ENCODE results near the gene SURF6. TPM values are rescaled to one million over a fixed set of nuclear protein-coding genes. Genes with fewer than 3 reads are reported as not detected.
A peak's percentile ranks its signal among the peaks of the same experiment; 100 is the strongest.
"Not testable (repeated sequence)": the region's sequence is repeated elsewhere in the genome, so short reads cannot be mapped to it uniquely, and the experiment has no call there.

SURF6 gene
- total RNA-seq, 1 experiment from 2014 or later = 21.2 TPM

GRCh38 chr9:133379153-133380086 is 43.4 kb upstream of the SURF6 start:
- peaks cover 30% of the 10 kb centered on the region for H3K4me1 ChIP-seq (replicated peaks; ENCODE audit: insufficient read depth)
- POLR2A ChIA-PET (ENCODE audit: unreplicated experiment) = no interaction called here

GRCh38 chr9:133378408-133378962 is 42.5 kb upstream of the SURF6 start:
- ChIA-PET CTCF (interaction anchor here (0.6 kb wide), 3 partner anchors 35 to 193 kb away, joined by 3 to 25 read pairs (median 4); partner anchors contain the start of gene SLC2A6), POLR2A (ENCODE audit: unreplicated experiment) (interaction anchor here (0.5 kb wide), 1 partner anchor 1336 kb away, joined by 6 read pairs; no protein-coding TSS in a partner anchor)
- H2AFZ ChIP-seq = no peak overlapping the region
- no TSS peak for BruUV-seq (replicated peaks)
- H3K27me3 ChIP-seq (ENCODE audit: insufficient read depth, low read depth) = no peaks in the 10 kb centered on the region
- H3F3A ChIP-seq (ENCODE audit: insufficient read depth, low read depth) = peaks cover 13% of the 10 kb centered on the region
- no peak for DNase-seq
- peaks cover 21% of the 10 kb centered on the region for H3K79me2 ChIP-seq (ENCODE audit: low read depth)
- intact Hi-C loops (cut with micrococcal nuclease; ENCODE audit: unreplicated experiment) = no loop called here
- no peak for TF ChIP-seq EZH2 (IDR thresholded peaks at IDR 0.05; ENCODE audit: low read depth)
- no peak for TF ChIP-seq CTCF (conservative IDR thresholded peaks at IDR 0.05)
- H3K9me3 ChIP-seq (ENCODE audit: insufficient read depth, low read depth) = no peaks in the 10 kb centered on the region
- peaks cover 14% of the 10 kb centered on the region for H4K20me1 ChIP-seq (ENCODE audit: insufficient read depth)
- peaks cover 36% of the 10 kb centered on the region for H3K4me1 ChIP-seq (replicated peaks; ENCODE audit: insufficient read depth)
- H3K9me2 ChIP-seq (ENCODE audit: insufficient read depth) = no peaks in the 10 kb centered on the region
- H3K36me3 ChIP-seq (ENCODE audit: low read depth) = no peaks in the 10 kb centered on the region
- peak overlapping the region; percentile 94 for H3K4me2 ChIP-seq
- no peak overlapping the region for H3K27ac ChIP-seq
- H3K4me3 ChIP-seq = no peak overlapping the region

More at GRCh38 chr9:133379153-133380086, 43.4 kb upstream of the SURF6 start:
- Histone ChIP-seq H3K27me3 (ENCODE audit: insufficient read depth, low read depth) (no peaks in the 10 kb centered on the region), H3K4me2 (no peak overlapping the region), H2AFZ (no peak overlapping the region), H3F3A (ENCODE audit: insufficient read depth, low read depth) (peaks cover 13% of the 10 kb centered on the region), H4K20me1 (ENCODE audit: insufficient read depth) (peaks cover 6% of the 10 kb centered on the region), H3K27ac (no peak overlapping the region), H3K79me2 (ENCODE audit: low read depth) (peaks cover 11% of the 10 kb centered on the region), H3K9me3 (ENCODE audit: insufficient read depth, low read depth) (no peaks in the 10 kb centered on the region), H3K4me3 (no peak overlapping the region), H3K9me2 (ENCODE audit: insufficient read depth) (no peaks in the 10 kb centered on the region), H3K36me3 (ENCODE audit: low read depth) (no peaks in the 10 kb centered on the region)
- no peak for DNase-seq
- TF ChIP-seq CTCF (conservative IDR thresholded peaks at IDR 0.05) (no peak), EZH2 (IDR thresholded peaks at IDR 0.05; ENCODE audit: low read depth) (no peak)
- CTCF ChIA-PET = no interaction called here
- intact Hi-C loops (cut with micrococcal nuclease; ENCODE audit: unreplicated experiment) = no loop called here
- BruUV-seq (replicated peaks) = no TSS peak

GRCh38 chr9:133377721-133378216 is 41.8 kb upstream of the SURF6 start:
- POLR2A ChIA-PET (ENCODE audit: unreplicated experiment) = interaction anchor here (0.5 kb wide), 1 partner anchor 1335 kb away, joined by 6 read pairs; no protein-coding TSS in a partner anchor
- DNase-seq = peak; percentile 54 to 70
- intact Hi-C loops (cut with micrococcal nuclease; ENCODE audit: unreplicated experiment) = no loop called here
- H3K79me2 ChIP-seq (ENCODE audit: low read depth) = peaks cover 28% of the 10 kb centered on the region
- H3K27ac ChIP-seq = no peak overlapping the region
- H2AFZ ChIP-seq = no peak overlapping the region
- peaks cover 13% of the 10 kb centered on the region for H3F3A ChIP-seq (ENCODE audit: insufficient read depth, low read depth)
- no peaks in the 10 kb centered on the region for H3K27me3 ChIP-seq (ENCODE audit: insufficient read depth, low read depth)
- no TSS peak for BruUV-seq (replicated peaks)
- H3K4me1 ChIP-seq (replicated peaks; ENCODE audit: insufficient read depth) = peaks cover 36% of the 10 kb centered on the region
- H3K4me3 ChIP-seq = no peak overlapping the region
- no peaks in the 10 kb centered on the region for H3K9me3 ChIP-seq (ENCODE audit: insufficient read depth, low read depth)
- H4K20me1 ChIP-seq (ENCODE audit: insufficient read depth) = peaks cover 21% of the 10 kb centered on the region
- CTCF ChIA-PET = interaction anchor here (0.6 kb wide), 3 partner anchors 35 to 192 kb away, joined by 3 to 25 read pairs (median 4); partner anchors contain the start of gene SLC2A6
- peaks cover 5% of the 10 kb centered on the region for H3K36me3 ChIP-seq (ENCODE audit: low read depth)
- no peak for TF ChIP-seq CTCF (conservative IDR thresholded peaks at IDR 0.05)
- no peak for TF ChIP-seq EZH2 (IDR thresholded peaks at IDR 0.05; ENCODE audit: low read depth)
- no peaks in the 10 kb centered on the region for H3K9me2 ChIP-seq (ENCODE audit: insufficient read depth)
- H3K4me2 ChIP-seq = peak overlapping the region; percentile 94

GRCh38 chr9:133377280-133377679 is 41.3 kb upstream of the SURF6 start:
- intact Hi-C loops (cut with micrococcal nuclease; ENCODE audit: unreplicated experiment) = not testable (repeated sequence)

More at GRCh38 chr9:133377280-133377679, 41.3 kb upstream of the SURF6 start:
- DNase-seq; H3K36me3 ChIP-seq (ENCODE audit: low read depth); H3K9me3 ChIP-seq (ENCODE audit: insufficient read depth, low read depth); H2AFZ ChIP-seq; H3K27me3 ChIP-seq (ENCODE audit: insufficient read depth, low read depth); H3K27ac ChIP-seq; H3K9me2 ChIP-seq (ENCODE audit: insufficient read depth); BruUV-seq (replicated peaks): not testable (repeated sequence)
- H4K20me1 ChIP-seq (ENCODE audit: insufficient read depth) = peaks cover 26% of the 10 kb centered on the region
- POLR2A ChIA-PET (ENCODE audit: unreplicated experiment) = interaction anchor here (0.5 to 0.7 kb wide), 2 partner anchors 190 to 755 kb away, joined by 4 to 7 read pairs; no protein-coding TSS in a partner anchor
- CTCF ChIA-PET = interaction anchor here (0.6 to 0.7 kb wide), 4 partner anchors 109 to 808 kb away, joined by 3 to 4 read pairs (median 4); no protein-coding TSS in a partner anchor
- peaks cover 36% of the 10 kb centered on the region for H3K4me1 ChIP-seq (replicated peaks; ENCODE audit: insufficient read depth)
- peak overlapping the region; percentile 69; the same call in 1 of the 2 replicates for H3K4me3 ChIP-seq
- H3K4me2 ChIP-seq = peak overlapping the region; percentile 94; the same call in 1 of the 2 replicates
- peaks cover 13% of the 10 kb centered on the region for H3F3A ChIP-seq (ENCODE audit: insufficient read depth, low read depth)
- peaks cover 33% of the 10 kb centered on the region for H3K79me2 ChIP-seq (ENCODE audit: low read depth)
